Measurements from ENCODE around the gene C2CD2. TPM values are rescaled to one million over a fixed set of nuclear protein-coding genes. Genes with fewer than 3 reads are reported as not detected.

The C2CD2 gene
- total and polyA plus RNA-seq, 2 donors (not counting 1 experiment from before 2014, with no cell fraction given), result 6.8 to 11.9 TPM

GRCh38 chr21:41857771-41858300 lies 96.0 kb downstream of the C2CD2 start:
- DNase-seq, result no peak
- ChIA-PET POLR2A (no interaction called here), CTCF (interaction anchor here (1.2 kb wide), 1 partner anchor 42 kb away, joined by 3 read pairs; no protein-coding TSS in a partner anchor)
- 71% methylated on average over 14 of the region's 14 CpGs for WGBS (ENCODE audit: insufficient coverage)
- Histone ChIP-seq H4K20me1 (ENCODE audit: control insufficient read depth, insufficient read depth, low read length, poor library complexity, severe bottlenecking) (peaks cover 11% of the 10 kb centered on the region), H3K27me3 (replicated peaks in 1 of 4; ENCODE audit: control extremely low read depth in 1 of 4, control insufficient read depth in 3 of 4, insufficient read depth in 4 of 4, low read length in 3 of 4) (no peaks in the 10 kb centered on the region), H3K9ac (ENCODE audit: low read length) (no peak overlapping the region), H3K27ac (ENCODE audit: low read length in 2 of 2) (no peak overlapping the region), H3K36me3 (replicated peaks in 1 of 2; ENCODE audit: control extremely low read depth in 1 of 2, control insufficient read depth in 1 of 2, extremely low read depth in 1 of 2, insufficient read depth in 2 of 2, low read length in 1 of 2) (peaks cover 0 to 50% of the 10 kb centered on the region in 2 experiments), H3K4me1 (ENCODE audit: control insufficient read depth in 2 of 2, insufficient read depth in 2 of 2, low read length in 2 of 2) (peaks cover 0 to 9% of the 10 kb centered on the region in 2 donors), H3K9me3 (ENCODE audit: control extremely low read depth in 1 of 3, control insufficient read depth in 2 of 3, insufficient read depth in 1 of 3, low read length in 2 of 3) (no peaks in the 10 kb centered on the region), H3K4me2 (replicated peaks; ENCODE audit: low read depth, low read length, poor library complexity, severe bottlenecking) (no peak overlapping the region), H2AFZ (ENCODE audit: insufficient read depth, low read depth, low read length, poor library complexity, severe bottlenecking) (no peak overlapping the region), H3K4me3 (ENCODE audit: control extremely low read depth in 1 of 5, extremely low read depth in 1 of 5, insufficient read depth in 1 of 5, low read depth in 2 of 5, low read length in 4 of 5) (no peak overlapping the region), H3K79me2 (ENCODE audit: control insufficient read depth, insufficient read depth, low read length) (peaks cover 16% of the 10 kb centered on the region)
- no peaks in the 10 kb centered on the region for H3K27me3 Mint-ChIP-seq
- no peak overlapping the region for H3K4me3 Mint-ChIP-seq
- no peak for ATAC-seq (ENCODE audit: low read depth)
- H3K9me3 Mint-ChIP-seq (ENCODE audit: insufficient read depth), result no peaks in the 10 kb centered on the region
- H3K4me1 Mint-ChIP-seq, result peaks cover 12% of the 10 kb centered on the region
- intact Hi-C loops (cut with micrococcal nuclease), result no loop called here
- TF ChIP-seq CTCF (IDR thresholded peaks at IDR 0.05) (no peak), EZH2 (IDR thresholded peaks at IDR 0.05; ENCODE audit: borderline replicate concordance, insufficient read depth, low read depth, low read length, poor library complexity, severe bottlenecking) (no peak)
- no peak overlapping the region for H3K27ac Mint-ChIP-seq

- H4K20me1 ChIP-seq (ENCODE audit: control insufficient read depth, insufficient read depth, low read length, poor library complexity, severe bottlenecking), result peaks cover 2% of the 10 kb centered on the region
- no peak overlapping the region for H3K4me3 ChIP-seq (ENCODE audit: control extremely low read depth in 1 of 5, extremely low read depth in 1 of 5, insufficient read depth in 1 of 5, low read depth in 2 of 5, low read length in 4 of 5)
- Mint-ChIP-seq H3K4me1 (peaks cover 5% of the 10 kb centered on the region), H3K9me3 (ENCODE audit: insufficient read depth) (no peaks in the 10 kb centered on the region), H3K27ac (no peak overlapping the region), H3K4me3 (no peak overlapping the region), H3K27me3 (no peaks in the 10 kb centered on the region)
- H3K27me3 ChIP-seq (replicated peaks in 1 of 4; ENCODE audit: control extremely low read depth in 1 of 4, control insufficient read depth in 3 of 4, insufficient read depth in 4 of 4, low read length in 3 of 4), result no peaks in the 10 kb centered on the region
- H2AFZ ChIP-seq (ENCODE audit: insufficient read depth, low read depth, low read length, poor library complexity, severe bottlenecking), result no peak overlapping the region
- intact Hi-C loops (cut with micrococcal nuclease), result no loop called here
- no peak overlapping the region for H3K9ac ChIP-seq (ENCODE audit: low read length)
- ATAC-seq (ENCODE audit: low read depth) (no peak), DNase-seq (no peak)
- H3K79me2 ChIP-seq (ENCODE audit: control insufficient read depth, insufficient read depth, low read length), result peaks cover 4% of the 10 kb centered on the region
- WGBS (ENCODE audit: insufficient coverage), result 100% methylated on average over 8 of the region's 10 CpGs
- H3K27ac ChIP-seq (ENCODE audit: low read length in 2 of 2), result no peak overlapping the region
- CTCF ChIA-PET, result interaction anchor here (1.2 kb wide), 2 partner anchors 40 to 252 kb away, joined by 3 read pairs; no protein-coding TSS in a partner anchor
- POLR2A ChIA-PET, result no interaction called here
- no peak for TF ChIP-seq CTCF (IDR thresholded peaks at IDR 0.05)
- no peak for TF ChIP-seq EZH2 (IDR thresholded peaks at IDR 0.05; ENCODE audit: borderline replicate concordance, insufficient read depth, low read depth, low read length, poor library complexity, severe bottlenecking)
- no peaks in the 10 kb centered on the region for H3K4me1 ChIP-seq (ENCODE audit: control insufficient read depth in 2 of 2, insufficient read depth in 2 of 2, low read length in 2 of 2)
- peaks cover 0 to 56% of the 10 kb centered on the region in 2 experiments for H3K36me3 ChIP-seq (replicated peaks in 1 of 2; ENCODE audit: control extremely low read depth in 1 of 2, control insufficient read depth in 1 of 2, extremely low read depth in 1 of 2, insufficient read depth in 2 of 2, low read length in 1 of 2)
- no peaks in the 10 kb centered on the region for H3K9me3 ChIP-seq (ENCODE audit: control extremely low read depth in 1 of 3, control insufficient read depth in 2 of 3, insufficient read depth in 1 of 3, low read length in 2 of 3)
- H3K4me2 ChIP-seq (replicated peaks; ENCODE audit: low read depth, low read length, poor library complexity, severe bottlenecking), result no peak overlapping the region
These were observed 97.2 kb downstream of the C2CD2 start for GRCh38 chr21:41856572-41856971.
